GM12891 (cell line): ENCODE data around the gene GPR55.

Experiments
- DNase-seq: peaks from one replicate; pipeline ENCODE4 v3.0.0; 2011; ENCODE audit warnings: low spot score; ENCODE audit not compliant: insufficient read length
- FAIRE-seq: peaks from 2 replicates; lab custom pipeline; 2011; peaks lifted over from hg19 to GRCh38; lab: Jason Lieb, UNC
- PAX5 ChIP-seq: IDR thresholded peaks from 2 replicates; pipeline ENCODE4 v1.6.1; 2011; ENCODE audit warnings: low read length, moderate library complexity, mild to moderate bottlenecking; ENCODE audit not compliant: insufficient read depth, severe bottlenecking
- POLR2A ChIP-seq: IDR thresholded peaks from 2 replicates; pipeline ENCODE4 v1.6.1; 2011; ENCODE audit warnings: low read depth, low read length, control low read depth
- POLR2AphosphoS5 ChIP-seq: IDR thresholded peaks from 2 replicates; pipeline ENCODE4 v1.6.1; 2011; ENCODE audit warnings: low read depth, low read length, control low read depth
- POU2F2 ChIP-seq: IDR thresholded peaks from 2 replicates; pipeline ENCODE4 v1.6.1; 2011; ENCODE audit warnings: low read depth, mild to moderate bottlenecking, control low read depth, low read length, moderate library complexity
- SPI1 ChIP-seq: IDR thresholded peaks from 2 replicates; pipeline ENCODE4 v1.6.1; 2011; ENCODE audit warnings: low read depth, low read length, control low read depth
- TAF1 ChIP-seq: IDR thresholded peaks from 2 replicates; pipeline ENCODE4 v1.6.1; 2011; ENCODE audit warnings: low read depth, low read length, control low read depth

GPR55 gene

GRCh38 chr2:230878599-230879188 lies 46.3 kb downstream of the GPR55 start:
- no peak for FAIRE-seq
- no peak for TF ChIP-seq SPI1
- TF ChIP-seq POLR2A = no peak
- TF ChIP-seq POLR2AphosphoS5 = no peak
- TF ChIP-seq TAF1 = no peak
- no peak for TF ChIP-seq PAX5
- TF ChIP-seq POU2F2 = no peak

GRCh38 chr2:230877759-230878598 lies 47.1 kb downstream of the GPR55 start:
- TF ChIP-seq TAF1 (no peak), SPI1 (peak; percentile 45)
- FAIRE-seq = no peak
- DNase-seq = no peak

More at GRCh38 chr2:230878599-230879188, 46.3 kb downstream of the GPR55 start:
- DNase-seq = no peak

- TF ChIP-seq POLR2AphosphoS5 (no peak), PAX5 (no peak), SPI1 (no peak), POLR2A (no peak)
- no peak for DNase-seq
- FAIRE-seq = peak; percentile 23
Observed at GRCh38 chr2:230877116-230877758, 47.8 kb downstream of the GPR55 start.

- TF ChIP-seq PAX5 (no peak), POU2F2 (no peak), TAF1 (no peak), POLR2A (no peak), SPI1 (no peak), POLR2AphosphoS5 (no peak)
- FAIRE-seq = no peak
- no peak for DNase-seq
Observed at GRCh38 chr2:230875347-230876315, 49.4 kb downstream of the GPR55 start.

- DNase-seq = no peak
- TF ChIP-seq TAF1 (no peak), SPI1 (no peak), PAX5 (no peak), POLR2AphosphoS5 (no peak), POU2F2 (no peak), POLR2A (no peak)
- FAIRE-seq = no peak
Observed at GRCh38 chr2:230874876-230875275, 50.2 kb downstream of the GPR55 start.

- FAIRE-seq (no peak), DNase-seq (no peak)
- TF ChIP-seq TAF1 = no peak
- TF ChIP-seq POLR2AphosphoS5 = no peak
- no peak for TF ChIP-seq POU2F2
- no peak for TF ChIP-seq SPI1
- no peak for TF ChIP-seq PAX5
- TF ChIP-seq POLR2A = no peak
Observed at GRCh38 chr2:230874456-230874855, 50.6 kb downstream of the GPR55 start.

GRCh38 chr2:230873661-230874401 lies 51.2 kb downstream of the GPR55 start:
- FAIRE-seq (peak; percentile 95), DNase-seq (no peak)

GRCh38 chr2:230872968-230873660 lies 51.9 kb downstream of the GPR55 start:
- FAIRE-seq = no peak
- no peak for TF ChIP-seq POLR2AphosphoS5
- no peak for TF ChIP-seq POLR2A
- TF ChIP-seq TAF1 = no peak
- TF ChIP-seq PAX5 = no peak
- no peak for TF ChIP-seq SPI1
- TF ChIP-seq POU2F2 = no peak
- DNase-seq = peak; percentile 76

More at GRCh38 chr2:230873661-230874401, 51.2 kb downstream of the GPR55 start:
- TF ChIP-seq TAF1 (no peak), POLR2AphosphoS5 (no peak), PAX5 (peak; percentile 77)
